ENCODE results near the gene NOS3. TPM values are rescaled to one million over a fixed set of nuclear protein-coding genes. Genes with fewer than 3 reads are reported as not detected.
"Not testable (repeated sequence)": the region's sequence is repeated elsewhere in the genome, so short reads cannot be mapped to it uniquely, and the experiment has no call there.

Gene NOS3
- total RNA-seq, 1 experiment from 2014 or later = 0.30 TPM

- ChIA-PET POLR2A (interaction anchor here (0.6 to 2.6 kb wide), 16 partner anchors 9 to 1833 kb away, joined by 3 to 42 read pairs (median 5); partner anchors contain the start of genes AGAP3, ASIC3, CDK5 and FASTK), CTCF (interaction anchor here (0.6 to 1.3 kb wide), 14 partner anchors 9 to 1345 kb away, joined by 3 to 9 read pairs (median 3); no protein-coding TSS in a partner anchor)
- H3K36me3 Mint-ChIP-seq (ENCODE audit: insufficient read depth, unreplicated experiment) = peaks cover 18% of the 10 kb centered on the region
- TSS peak; percentile 96 for BruUV-seq (replicated peaks)
- DNase-seq (ENCODE audit: unreplicated experiment); H3K9me3 Mint-ChIP-seq (ENCODE audit: unreplicated experiment); H3K27me3 Mint-ChIP-seq (ENCODE audit: insufficient read depth, unreplicated experiment): not testable (repeated sequence)
- H3K27ac Mint-ChIP-seq (ENCODE audit: low read depth, unreplicated experiment) = peak overlapping the region; percentile 100
- intact Hi-C loops (cut with micrococcal nuclease) = loop anchor here (1.0 to 2.0 kb wide), 4 partner anchors 31 to 84 kb away; partner anchors contain the start of gene FASTK
- H3K4me1 Mint-ChIP-seq (ENCODE audit: insufficient read depth, unreplicated experiment) = peaks cover 29% of the 10 kb centered on the region
- H3K4me3 Mint-ChIP-seq (ENCODE audit: unreplicated experiment) = peak overlapping the region; percentile 97
Observed at GRCh38 chr7:151027728-151028130, 36.9 kb downstream of the NOS3 start.

GRCh38 chr7:151028131-151028947 is 37.5 kb downstream of the NOS3 start, which contains the start of gene ABCB8:
ABCB8 (plus strand) TSS chr7:151028450; CDS start chr7:151028516, 66 bp downstream.
- intact Hi-C loops (cut with micrococcal nuclease) = loop anchor here (1.0 to 2.0 kb wide), 4 partner anchors 30 to 83 kb away; partner anchors contain the start of gene FASTK
- H3K36me3 Mint-ChIP-seq (ENCODE audit: insufficient read depth, unreplicated experiment) = peaks cover 18% of the 10 kb centered on the region
- peak within 1 kb of the TSS; percentile 100 for H3K27ac Mint-ChIP-seq (ENCODE audit: low read depth, unreplicated experiment)
- no peaks in the 10 kb centered on the region for H3K9me3 Mint-ChIP-seq (ENCODE audit: unreplicated experiment)
- peak; percentile 37 for TF ChIP-seq CTCF (IDR thresholded peaks at IDR 0.05; ENCODE audit: unreplicated experiment)
- peaks cover 29% of the 10 kb centered on the region for H3K4me1 Mint-ChIP-seq (ENCODE audit: insufficient read depth, unreplicated experiment)
- DNase-seq (ENCODE audit: unreplicated experiment) = peak; percentile 99
- CTCF ChIA-PET = interaction anchor here (0.6 to 2.7 kb wide), 19 partner anchors 10 to 1345 kb away, joined by 3 to 12 read pairs (median 3); no protein-coding TSS in a partner anchor
- peak within 1 kb of the TSS; percentile 97 for H3K4me3 Mint-ChIP-seq (ENCODE audit: unreplicated experiment)
- POLR2A ChIA-PET = interaction anchor here (0.6 to 2.6 kb wide), 19 partner anchors 9 to 1833 kb away, joined by 3 to 42 read pairs (median 4); partner anchors contain the start of genes AGAP3, ASIC3, CDK5 and FASTK
- H3K27me3 Mint-ChIP-seq (ENCODE audit: insufficient read depth, unreplicated experiment) = no peaks in the 10 kb centered on the region
- TSS peak; percentile 78 for BruUV-seq (replicated peaks)

- Mint-ChIP-seq H3K4me3 (ENCODE audit: unreplicated experiment) (peak overlapping the region; percentile 97), H3K9me3 (ENCODE audit: unreplicated experiment) (no peaks in the 10 kb centered on the region), H3K27ac (ENCODE audit: low read depth, unreplicated experiment) (peak overlapping the region; percentile 100), H3K27me3 (ENCODE audit: insufficient read depth, unreplicated experiment) (no peaks in the 10 kb centered on the region), H3K36me3 (ENCODE audit: insufficient read depth, unreplicated experiment) (peaks cover 18% of the 10 kb centered on the region), H3K4me1 (ENCODE audit: insufficient read depth, unreplicated experiment) (peaks cover 29% of the 10 kb centered on the region)
- BruUV-seq (replicated peaks) = no TSS peak
- ChIA-PET POLR2A (interaction anchor here (0.6 to 2.6 kb wide), 16 partner anchors 9 to 87 kb away, joined by 3 to 42 read pairs (median 6); partner anchors contain the start of genes AGAP3, ASIC3, CDK5 and FASTK), CTCF (interaction anchor here (0.6 to 2.7 kb wide), 8 partner anchors 11 to 304 kb away, joined by 3 to 12 read pairs (median 3); no protein-coding TSS in a partner anchor)
- intact Hi-C loops (cut with micrococcal nuclease) = loop anchor here (1.0 to 2.0 kb wide), 4 partner anchors 29 to 82 kb away; partner anchors contain the start of gene FASTK
- DNase-seq (ENCODE audit: unreplicated experiment) = no peak
- TF ChIP-seq CTCF (IDR thresholded peaks at IDR 0.05; ENCODE audit: unreplicated experiment) = no peak
Observed at GRCh38 chr7:151028948-151029501, 38.2 kb downstream of the NOS3 start.

GRCh38 chr7:151031011-151031410 is 40.2 kb downstream of the NOS3 start:
- no peak overlapping the region for H3K4me3 Mint-ChIP-seq (ENCODE audit: unreplicated experiment)
- intact Hi-C loops (cut with micrococcal nuclease) = no loop called here

More at GRCh38 chr7:151031011-151031410, 40.2 kb downstream of the NOS3 start:
- H3K4me1 Mint-ChIP-seq (ENCODE audit: insufficient read depth, unreplicated experiment) = peaks cover 29% of the 10 kb centered on the region
- BruUV-seq (replicated peaks) = no TSS peak
- DNase-seq (ENCODE audit: unreplicated experiment) = no peak
- CTCF ChIA-PET = interaction anchor here (2.1 kb wide), 1 partner anchor 80 kb away, joined by 8 read pairs; no protein-coding TSS in a partner anchor
- no peak for TF ChIP-seq CTCF (IDR thresholded peaks at IDR 0.05; ENCODE audit: unreplicated experiment)
- no peaks in the 10 kb centered on the region for H3K9me3 Mint-ChIP-seq (ENCODE audit: unreplicated experiment)
- no peaks in the 10 kb centered on the region for H3K27me3 Mint-ChIP-seq (ENCODE audit: insufficient read depth, unreplicated experiment)
- H3K27ac Mint-ChIP-seq (ENCODE audit: low read depth, unreplicated experiment) = no peak overlapping the region
- POLR2A ChIA-PET = no interaction called here
- H3K36me3 Mint-ChIP-seq (ENCODE audit: insufficient read depth, unreplicated experiment) = peaks cover 18% of the 10 kb centered on the region

Data from MCF 10A (cell line).